GM18907 (cell line): ENCODE measurements around the gene RIBC2.

Experiments used
- ATAC-seq: cut with Tn5 transposase; IDR thresholded peaks from one replicate; pipeline ENCODE4 v1.9.1; 2021; ENCODE audit warnings: mild to moderate bottlenecking, moderate library complexity; ENCODE audit not compliant: unreplicated experiment

Gene RIBC2

DNA sequence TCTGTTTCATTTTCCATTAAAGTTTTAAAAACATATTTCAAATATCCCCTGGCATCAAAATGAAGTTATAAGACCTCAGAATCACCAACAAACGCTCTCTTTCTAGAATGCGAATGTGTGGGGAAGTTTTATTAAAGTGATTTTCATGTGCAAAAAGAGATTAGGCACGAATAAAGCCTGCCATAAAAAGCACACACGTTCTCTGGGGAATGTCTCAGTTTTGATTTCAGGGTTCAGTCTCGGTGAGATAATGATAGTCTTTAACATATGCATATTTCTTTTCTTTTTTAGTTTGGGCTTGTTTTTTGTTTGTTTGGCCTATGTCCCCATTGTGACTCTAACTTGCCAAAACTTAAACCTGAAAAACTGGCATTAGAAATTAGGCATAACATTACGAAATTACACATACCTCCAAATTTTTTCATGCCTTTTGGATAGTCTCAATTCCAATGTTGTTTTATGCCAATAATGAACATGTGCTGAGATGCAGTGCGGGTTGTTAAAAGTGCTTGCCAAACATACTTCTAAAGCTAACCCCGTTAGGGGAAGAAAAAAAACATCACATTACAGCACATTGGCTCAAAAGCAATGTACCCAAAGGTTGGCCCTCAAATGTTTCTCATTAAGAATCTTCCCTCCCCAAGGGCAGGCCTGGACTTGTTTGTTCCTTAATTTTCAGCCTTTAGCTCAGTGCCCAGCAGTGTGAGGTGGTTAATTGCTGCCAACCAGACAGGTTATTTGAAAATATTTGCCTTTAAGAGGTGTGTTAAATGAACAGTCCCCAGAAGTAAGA, 56.0 kb downstream of the RIBC2 start:
- no peak for ATAC-seq

DNA sequence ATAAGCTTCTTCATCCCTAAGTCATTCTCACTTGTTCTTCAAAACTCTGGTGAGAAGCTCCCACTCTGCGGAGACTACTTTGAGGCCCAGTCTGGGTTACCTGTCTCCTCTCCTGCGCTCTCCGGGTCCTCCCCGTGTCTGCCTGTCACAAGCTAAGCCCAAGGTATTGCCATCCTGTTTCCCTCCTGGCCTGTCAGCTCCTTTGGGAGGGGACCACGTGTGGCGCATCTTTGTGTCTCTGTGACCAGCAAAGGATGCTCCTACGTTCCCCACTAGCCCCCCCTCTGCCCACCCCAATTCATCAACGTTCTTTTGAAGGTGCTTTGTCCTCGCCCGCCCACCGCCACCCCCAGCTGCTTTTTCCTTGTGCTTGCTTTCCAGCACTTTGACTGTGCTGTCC, 57.4 kb downstream of the RIBC2 start:
- ATAC-seq, result no peak

DNA sequence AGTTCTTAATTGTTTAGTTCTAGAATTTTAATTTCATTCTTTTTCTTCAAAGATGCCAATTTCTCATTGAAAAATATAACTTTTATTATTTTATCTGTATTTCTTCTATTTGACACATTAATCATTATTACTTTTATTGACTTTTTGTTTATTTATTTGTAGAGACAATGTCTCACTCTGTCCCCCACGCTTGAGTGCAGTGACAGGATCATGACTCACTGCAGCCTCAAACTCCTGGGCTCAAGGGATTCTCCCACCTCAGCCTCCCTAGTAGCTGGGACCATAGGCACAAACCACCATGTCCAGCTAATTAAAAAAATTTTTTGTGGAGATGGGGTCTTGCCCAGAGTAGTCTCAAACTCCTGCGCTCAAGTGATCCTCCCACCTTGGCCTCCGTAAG, 58.9 kb downstream of the RIBC2 start:
- ATAC-seq, result no peak

DNA sequence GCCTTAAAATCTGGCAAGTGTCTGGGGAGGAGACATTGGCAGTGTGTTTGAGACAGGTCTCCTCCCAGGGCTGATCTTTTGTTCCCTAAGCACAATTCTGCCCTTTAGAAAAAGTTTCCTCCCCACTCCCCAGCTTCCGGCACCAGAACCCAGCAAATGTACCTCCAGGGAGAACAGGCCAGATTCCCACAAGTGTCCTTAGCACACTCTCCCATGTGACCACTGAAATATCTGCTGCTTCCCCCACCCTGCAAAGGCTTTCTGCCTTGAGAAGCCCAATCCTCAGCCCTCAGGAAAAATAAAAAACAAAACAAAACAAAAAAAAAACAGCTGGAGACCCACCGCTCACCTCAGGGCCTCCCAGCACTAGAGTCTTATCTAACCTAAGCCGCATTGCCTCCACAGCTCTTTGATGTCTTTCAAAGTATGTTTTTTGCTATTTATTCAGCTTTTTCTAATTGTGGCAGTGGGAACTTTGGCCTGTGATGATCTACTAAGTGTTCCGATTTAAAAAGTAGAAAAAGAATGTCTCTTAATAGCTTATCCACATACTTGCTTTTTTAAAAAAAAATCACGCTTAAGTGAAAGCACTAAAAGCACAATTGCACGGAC, 60.2 kb downstream of the RIBC2 start:
- no peak for ATAC-seq

DNA sequence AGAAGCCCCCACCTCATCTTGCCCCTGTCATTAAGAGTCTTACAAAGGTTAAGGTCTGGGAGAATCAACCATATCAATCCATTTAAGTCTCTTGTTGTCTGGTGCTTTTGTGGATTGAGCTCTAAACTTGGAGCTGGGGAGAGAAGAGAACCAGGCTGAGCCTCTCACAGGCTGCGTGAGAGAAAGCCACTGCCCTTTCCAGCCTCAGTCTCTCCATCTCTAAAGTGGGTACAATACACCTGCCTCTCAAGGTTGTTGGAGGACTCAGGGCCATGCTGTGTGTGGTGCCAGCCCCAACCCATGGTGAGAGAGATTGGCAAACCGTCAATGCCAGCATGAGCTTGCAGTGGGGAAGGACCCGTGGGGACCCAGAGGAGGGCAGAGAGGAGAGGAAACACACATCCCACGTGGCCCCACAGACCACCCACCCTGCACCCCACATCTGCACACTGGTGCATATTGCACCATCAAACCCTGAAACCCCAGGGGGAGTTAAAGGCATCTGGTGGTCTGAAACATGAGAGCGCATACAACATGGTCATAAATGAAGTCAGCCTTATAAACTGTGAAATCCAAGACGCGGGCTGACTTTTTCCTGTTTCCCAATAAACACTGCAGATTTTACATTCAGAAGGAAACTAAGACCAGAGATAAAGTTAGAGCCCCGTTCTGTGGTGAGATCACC, 61.7 kb downstream of the RIBC2 start:
- no peak for ATAC-seq

DNA sequence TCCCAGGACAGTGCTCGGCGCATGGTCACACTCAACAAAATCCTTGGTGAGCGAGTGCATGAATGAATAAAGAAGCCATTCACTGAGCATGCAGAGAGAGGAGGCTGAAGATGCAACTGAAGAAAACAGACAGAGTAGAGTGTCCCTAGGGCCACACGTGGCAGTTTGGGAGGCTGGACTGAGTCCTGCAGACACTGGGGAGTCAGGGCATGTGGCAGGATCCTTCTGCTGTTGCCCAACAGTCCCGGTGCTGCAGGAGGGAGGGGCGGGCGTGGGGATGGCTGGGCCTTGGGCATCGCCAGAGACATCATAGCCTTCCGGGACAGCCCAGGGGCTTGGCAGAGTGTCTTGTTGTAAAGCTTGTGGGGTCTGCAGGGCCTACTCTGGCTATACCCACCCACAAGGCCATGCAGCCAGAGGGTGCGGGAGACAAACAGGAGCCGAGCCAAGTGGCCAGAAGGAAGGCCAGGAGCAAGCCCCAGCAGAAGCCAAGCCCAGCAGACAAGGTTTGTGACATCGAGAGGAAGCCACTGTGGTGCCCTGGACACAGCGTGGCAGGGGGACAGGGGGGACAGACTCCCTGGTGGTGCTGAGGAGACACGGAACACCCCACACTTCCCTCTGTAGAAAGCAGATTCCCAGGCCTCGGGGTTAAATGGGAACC, 62.5 kb downstream of the RIBC2 start:
- ATAC-seq, result no peak

DNA sequence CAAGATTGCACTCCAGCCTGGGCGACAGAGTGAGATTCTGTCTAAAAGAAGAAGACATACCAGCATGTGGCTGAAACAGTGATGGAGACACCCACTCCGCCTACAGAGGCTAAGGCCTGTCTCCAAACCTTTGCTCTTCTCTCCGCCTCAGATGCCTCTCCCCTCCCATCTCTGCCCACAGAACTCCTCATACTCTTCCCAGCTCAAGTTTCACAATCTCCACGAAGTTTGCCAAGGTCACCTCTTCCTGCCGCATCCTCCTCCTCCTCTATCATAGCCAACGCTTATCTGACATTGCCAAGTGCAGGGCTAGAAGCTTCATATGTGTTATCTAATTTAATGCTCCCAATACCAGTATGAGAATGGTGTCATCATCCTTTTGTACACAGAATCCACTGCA, 63.3 kb downstream of the RIBC2 start:
- ATAC-seq, result no peak

DNA sequence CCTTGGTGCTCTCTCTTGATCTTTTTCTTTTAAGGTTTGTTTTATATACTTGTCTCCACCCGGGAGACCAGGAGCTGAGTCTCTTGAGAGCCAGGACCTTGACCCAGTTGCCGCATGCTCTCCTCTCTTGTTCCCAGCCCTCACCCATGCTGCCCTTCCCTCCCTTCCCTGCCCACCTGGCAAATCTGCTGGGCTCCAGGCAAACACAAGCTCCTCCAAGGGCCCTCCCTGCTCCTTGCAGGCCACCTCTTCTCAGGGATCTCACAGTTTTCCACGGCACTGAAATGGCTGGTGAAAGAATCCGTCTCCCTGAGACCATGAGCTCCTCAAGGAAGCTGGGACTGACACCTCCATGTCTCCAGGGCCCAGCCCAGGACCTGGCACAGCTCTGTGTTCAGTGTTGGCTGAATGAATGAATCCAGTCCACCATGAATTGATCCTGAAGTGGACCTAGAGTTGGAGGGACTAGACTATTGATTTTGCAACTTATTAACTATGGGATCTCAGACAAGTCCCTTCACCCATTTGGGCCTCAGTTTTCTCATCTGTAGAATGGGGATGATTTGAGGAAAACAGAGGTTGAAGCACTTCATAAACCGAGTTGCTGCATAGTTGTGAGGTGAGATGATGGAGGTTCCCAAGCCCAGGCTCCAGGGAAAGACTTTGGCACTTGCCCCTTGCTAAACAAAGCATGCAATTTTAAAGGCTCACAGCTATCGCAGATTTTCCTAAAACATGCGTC, 64.0 kb downstream of the RIBC2 start:
- ATAC-seq, result no peak

DNA sequence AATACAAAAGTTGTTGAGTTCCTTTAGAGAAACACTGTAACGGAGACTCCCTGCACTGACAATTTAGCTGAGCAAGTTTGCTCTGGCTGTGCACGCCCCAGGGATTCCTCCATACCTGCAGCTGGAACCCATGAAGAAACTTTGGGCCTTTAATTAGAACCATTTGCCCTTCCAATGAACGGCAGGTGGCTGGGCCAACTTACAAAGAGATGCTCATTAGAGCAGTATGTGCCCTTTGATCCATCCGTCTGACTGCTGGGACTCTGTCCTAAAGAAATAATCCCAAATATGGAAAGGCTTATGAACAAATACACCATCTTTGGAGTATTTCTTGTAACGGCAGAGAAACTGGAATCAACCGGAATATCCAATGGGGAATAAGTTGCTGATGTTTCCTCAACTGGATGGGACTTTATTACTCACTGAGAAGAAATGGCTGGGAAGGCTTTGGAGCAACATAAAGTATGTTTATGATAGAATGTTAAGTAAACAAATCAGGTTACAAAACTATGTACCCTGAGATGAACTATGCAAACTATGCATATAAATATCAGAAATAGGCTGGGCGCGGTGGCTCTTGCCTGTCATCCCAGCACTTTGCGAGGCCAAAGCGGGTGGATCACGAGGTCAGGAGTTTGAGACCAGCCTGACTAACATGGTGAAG, 64.7 kb downstream of the RIBC2 start:
- ATAC-seq, result no peak

DNA sequence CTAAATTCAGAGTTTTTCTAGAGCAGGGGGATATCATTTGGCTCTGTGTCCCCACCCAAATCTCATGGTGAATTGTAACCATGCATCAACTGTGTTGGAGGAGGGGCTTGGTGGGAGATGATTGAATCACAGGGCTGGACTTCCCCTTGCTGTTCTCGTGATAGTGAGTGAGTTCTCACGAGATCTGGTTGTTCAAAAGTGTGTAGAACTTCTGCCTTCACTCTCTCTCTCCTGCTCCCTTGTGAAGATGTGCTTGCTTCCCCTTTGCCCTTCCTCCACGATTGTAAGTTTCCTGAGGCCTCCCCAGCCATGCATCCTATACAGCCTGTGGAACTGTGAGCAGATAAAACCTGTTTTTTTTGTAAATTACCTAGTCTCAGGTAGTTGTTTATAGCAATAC, 67.2 kb downstream of the RIBC2 start:
- ATAC-seq, result no peak

DNA sequence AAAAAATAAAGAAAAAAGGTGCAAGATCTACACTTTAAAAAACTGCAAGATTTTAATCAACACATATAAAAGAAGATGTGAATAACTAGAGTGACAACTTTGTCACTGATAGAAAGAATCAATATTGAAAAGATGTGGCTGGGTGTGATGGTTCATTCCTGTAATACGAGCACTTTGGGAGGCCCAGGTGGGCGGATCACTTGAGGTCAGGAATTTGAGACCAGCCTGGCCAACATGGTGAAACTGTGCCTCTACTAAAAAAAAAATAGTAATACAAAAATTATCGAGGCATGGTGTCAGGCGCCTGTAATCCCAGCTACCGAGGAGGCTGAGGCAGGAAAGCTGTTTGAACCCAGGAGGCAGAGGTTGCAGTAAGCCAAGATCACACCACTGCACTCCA, 68.2 kb downstream of the RIBC2 start:
- no peak for ATAC-seq
